ENCODE data around the gene ARHGAP6. TPM values are rescaled to one million over a fixed set of nuclear protein-coding genes. Genes with fewer than 3 reads are reported as not detected.

Gene ARHGAP6
- total RNA-seq, 4 donors from 2014 or later = 0.64 to 9.5 (median 2.3) TPM

GRCh38 chrX:11193035-11193469 is 472.7 kb downstream of the ARHGAP6 start:
- 9 to 36% methylated on average over 5 of the region's 5 CpGs for WGBS, 2 donors
- no peaks in the 10 kb centered on the region for H3K9me3 ChIP-seq
- H3K4me3 ChIP-seq = no peak overlapping the region
- no peaks in the 10 kb centered on the region for H3K27me3 ChIP-seq
- intact Hi-C loops (cut with DNase I) = no loop called here
- no peaks in the 10 kb centered on the region for H3K36me3 ChIP-seq
- no peak for DNase-seq
- peak overlapping the region in 1 of 4 donors; percentile 13 for H3K27ac ChIP-seq
- no peak for TF ChIP-seq CTCF (IDR thresholded peaks at IDR 0.05)
- TF ChIP-seq POLR2A (IDR thresholded peaks at IDR 0.05) = no peak
- H3K4me1 ChIP-seq = peaks cover 0 to 42% (median 0%) of the 10 kb centered on the region in 3 donors

GRCh38 chrX:11190745-11191510 is 474.8 kb downstream of the ARHGAP6 start:
- intact Hi-C loops (cut with DNase I) = no loop called here
- Histone ChIP-seq H3K4me3 (no peak overlapping the region), H3K9me3 (no peaks in the 10 kb centered on the region), H3K36me3 (no peaks in the 10 kb centered on the region), H3K27me3 (no peaks in the 10 kb centered on the region), H3K27ac (no peak overlapping the region), H3K4me1 (peaks cover 0 to 42% (median 0%) of the 10 kb centered on the region in 3 donors)
- WGBS, 2 donors = 41 to 57% methylated on average over 6 to 8 of the region's 8 CpGs
- TF ChIP-seq POLR2A (IDR thresholded peaks at IDR 0.05) = no peak
- no peak for TF ChIP-seq CTCF (IDR thresholded peaks at IDR 0.05)
- DNase-seq = no peak

GRCh38 chrX:11189097-11189496 is 476.6 kb downstream of the ARHGAP6 start:
- intact Hi-C loops (cut with DNase I) = no loop called here
- no peaks in the 10 kb centered on the region for H3K36me3 ChIP-seq

GRCh38 chrX:11188664-11189063 is 477.1 kb downstream of the ARHGAP6 start:
- 35% methylated on average over 4 to 7 of the region's 7 CpGs for WGBS, 2 donors
- no peak for TF ChIP-seq POLR2A (IDR thresholded peaks at IDR 0.05)
- TF ChIP-seq CTCF (IDR thresholded peaks at IDR 0.05) = no peak
- no peak for DNase-seq
- H3K9me3 ChIP-seq = no peaks in the 10 kb centered on the region
- peaks cover 0 to 40% (median 0%) of the 10 kb centered on the region in 3 donors for H3K4me1 ChIP-seq
- no peaks in the 10 kb centered on the region for H3K27me3 ChIP-seq
- H3K36me3 ChIP-seq = no peaks in the 10 kb centered on the region
- intact Hi-C loops (cut with DNase I) = no loop called here
- peak overlapping the region in 1 of 4 donors; percentile 13 for H3K27ac ChIP-seq
- H3K4me3 ChIP-seq = no peak overlapping the region

More at GRCh38 chrX:11189097-11189496, 476.6 kb downstream of the ARHGAP6 start:
- H3K4me1 ChIP-seq = peaks cover 0 to 42% (median 0%) of the 10 kb centered on the region in 3 donors
- no peaks in the 10 kb centered on the region for H3K27me3 ChIP-seq
- WGBS, 2 donors = 60 to 73% methylated on average over 1 of the region's 1 CpG
- H3K9me3 ChIP-seq = no peaks in the 10 kb centered on the region
- no peak overlapping the region for H3K4me3 ChIP-seq
- DNase-seq = no peak
- peak overlapping the region in 1 of 4 donors; percentile 13 for H3K27ac ChIP-seq
- TF ChIP-seq POLR2A (IDR thresholded peaks at IDR 0.05) (no peak), CTCF (IDR thresholded peaks at IDR 0.05) (no peak)

- DNase-seq = no peak
- WGBS, 2 donors = 78 to 96% methylated on average over 3 of the region's 3 CpGs
- intact Hi-C loops (cut with DNase I) = no loop called here
- H3K4me3 ChIP-seq = no peak overlapping the region
- no peaks in the 10 kb centered on the region for H3K9me3 ChIP-seq
- H3K36me3 ChIP-seq = no peaks in the 10 kb centered on the region
- H3K27ac ChIP-seq = no peak overlapping the region
- H3K27me3 ChIP-seq = no peaks in the 10 kb centered on the region
- TF ChIP-seq POLR2A (IDR thresholded peaks at IDR 0.05) = no peak
- TF ChIP-seq CTCF (IDR thresholded peaks at IDR 0.05) = no peak
- H3K4me1 ChIP-seq = peaks cover 0 to 29% (median 0%) of the 10 kb centered on the region in 3 donors
Observed at GRCh38 chrX:11187001-11187400, 478.7 kb downstream of the ARHGAP6 start.
